A204.1 (cell line): ENCODE results near the gene NBPF3.
"Not testable (repeated sequence)": the region's sequence is repeated elsewhere in the genome, so short reads cannot be mapped to it uniquely, and the experiment has no call there.

ENCODE experiments used
- FAIRE-seq: peaks from 2 replicates; lab custom pipeline; 2012; peaks lifted over from hg19 to GRCh38; lab: Jason Lieb, UNC

The NBPF3 gene

GRCh38 chr1:21496063-21496462 is 56.1 kb downstream of the NBPF3 start:
- FAIRE-seq = no peak

GRCh38 chr1:21496886-21497285 is 56.9 kb downstream of the NBPF3 start:
- FAIRE-seq = no peak

GRCh38 chr1:21497466-21498061 is 57.6 kb downstream of the NBPF3 start:
- FAIRE-seq = no peak

- FAIRE-seq = no peak
Observed at GRCh38 chr1:21499283-21499950, 59.5 kb downstream of the NBPF3 start.

GRCh38 chr1:21503706-21504377 is 63.9 kb downstream of the NBPF3 start:
- no peak for FAIRE-seq

GRCh38 chr1:21506804-21507203 is 66.9 kb downstream of the NBPF3 start:
- FAIRE-seq = no peak

GRCh38 chr1:21507511-21508270 is 67.8 kb downstream of the NBPF3 start:
- no peak for FAIRE-seq

- no peak for FAIRE-seq
Observed at GRCh38 chr1:21508580-21509350, 68.8 kb downstream of the NBPF3 start.

- FAIRE-seq = no peak
Observed at GRCh38 chr1:21509351-21510112, 69.6 kb downstream of the NBPF3 start, which contains the start of gene ALPL. Gene ALPL (plus strand): TSS chr1:21509423. CDS start chr1:21554082, 44,659 bp downstream.

GRCh38 chr1:21510113-21510493 is 70.2 kb downstream of the NBPF3 start:
- FAIRE-seq = no peak

GRCh38 chr1:21510885-21511578 is 71.1 kb downstream of the NBPF3 start:
- no peak for FAIRE-seq

GRCh38 chr1:21511579-21512522 is 71.9 kb downstream of the NBPF3 start:
- no peak for FAIRE-seq

- no peak for FAIRE-seq
Observed at GRCh38 chr1:21514245-21514644, 74.3 kb downstream of the NBPF3 start.

- no peak for FAIRE-seq
Observed at GRCh38 chr1:21517161-21517589, 77.2 kb downstream of the NBPF3 start.

GRCh38 chr1:21517660-21518480 is 77.9 kb downstream of the NBPF3 start:
- no peak for FAIRE-seq

- no peak for FAIRE-seq
Observed at GRCh38 chr1:21518774-21519455, 79.0 kb downstream of the NBPF3 start.

- FAIRE-seq = not testable (repeated sequence)
Observed at GRCh38 chr1:21519486-21520070, 79.6 kb downstream of the NBPF3 start.
